GM12878 (cell line): Measurements from ENCODE around the gene MEIG1. TPM values are rescaled to one million over a fixed set of nuclear protein-coding genes. Genes with fewer than 3 reads are reported as not detected.

Source experiments
- ATAC-seq: fragments of 200-7000 bp; cut with Tn5 transposase; 3 replicates; pipeline ENCODE4 v1.9.1; 2020; ENCODE audit warnings: mild to moderate bottlenecking, moderate library complexity
- BruUV-seq: library from RNA; stranded (reverse); fragments of 400-500 nt; replicated peaks from 2 replicates; lab custom pipeline; 2021; lab: Mats Ljungman, UMichigan
- CTCF ChIA-PET: fragments of 300-600 bp; sonication (Branson Sonifier 250); formaldehyde crosslinking; extraction: SDS; loops from one replicate; lab custom pipeline; 2021; ENCODE audit warnings: inconsistent platforms; lab: Yijun Ruan, JAX
- POLR2A ChIA-PET: fragments of 350-600 bp; formaldehyde crosslinking; extraction: SDS; loops from one replicate; lab custom pipeline; 2021; ENCODE audit warnings: inconsistent platforms; lab: Charles Lee
- RAD21 ChIA-PET: fragments of 300-600 bp; sonication (Branson Sonifier 250); formaldehyde crosslinking; loops from one replicate; lab custom pipeline; 2023; ENCODE audit warnings: antibody characterized with exemption; ENCODE audit not compliant: unreplicated experiment; lab: Charles Lee
- SMC1A ChIA-PET: fragments of 300-600 bp; sonication (Branson Sonifier 250); formaldehyde crosslinking; loops from one replicate; lab custom pipeline; 2023; ENCODE audit not compliant: unreplicated experiment, uncharacterized antibody; lab: Charles Lee
- DNase-seq: peaks from one replicate; pipeline ENCODE4 v3.0.0-alpha.2; 2011; ENCODE audit warnings: low read depth, low spot score
- FAIRE-seq: peaks from 3 replicates; lab custom pipeline; 2011; peaks lifted over from hg19 to GRCh38; lab: Jason Lieb, UNC
- H2AFZ ChIP-seq: 2 replicates; pipeline ENCODE4 v1.6.0; 2011; ENCODE audit warnings: low read depth, low read length, control low read depth; ENCODE audit not compliant: control insufficient read depth
- H3K27ac ChIP-seq: 2 replicates; pipeline ENCODE4 v1.5.1; 2011; ENCODE audit warnings: control low read depth; ENCODE audit not compliant: control insufficient read depth, insufficient read depth
- H3K27me3 ChIP-seq, 2 experiments: replicated peaks in 1 of 2; 2 replicates each; pipeline versions ENCODE4 v1.6.0 to v1.6.1; 2011; ENCODE audit warnings: low read length in 1 of 2; ENCODE audit not compliant: control insufficient read depth in 2 of 2, insufficient read depth in 2 of 2
- H3K36me3 ChIP-seq, 2 experiments: 2 replicates each; pipeline ENCODE4 v1.5.1; 2011; ENCODE audit warnings: low read length in 1 of 2; ENCODE audit not compliant: control insufficient read depth in 2 of 2, insufficient read depth in 2 of 2
- H3K4me1 ChIP-seq: 2 replicates; pipeline ENCODE4 v1.6.1; 2011; ENCODE audit warnings: mild to moderate bottlenecking, low read length, moderate library complexity, mixed read lengths; ENCODE audit not compliant: control insufficient read depth, insufficient read depth
- H3K4me2 ChIP-seq: 2 replicates; pipeline ENCODE4 v1.6.0; 2011; ENCODE audit warnings: control low read depth; ENCODE audit not compliant: control insufficient read depth, insufficient read depth
- H3K4me3 ChIP-seq: fragments of 200-600 bp; sonication (generic); 2 replicates; pipeline ENCODE4 v1.5.1; 2016
- H3K79me2 ChIP-seq: 2 replicates; pipeline ENCODE4 v1.6.0; 2011; ENCODE audit warnings: low read length; ENCODE audit not compliant: control insufficient read depth, insufficient read depth
- H3K9ac ChIP-seq: 2 replicates; pipeline ENCODE4 v1.8.0; 2011; ENCODE audit warnings: low read length, control low read depth, mixed read lengths; ENCODE audit not compliant: control insufficient read depth, insufficient read depth
- H3K9me3 ChIP-seq: replicated peaks from 3 replicates; pipeline ENCODE4 v1.5.1; 2011; ENCODE audit warnings: mild to moderate bottlenecking, low read length; ENCODE audit not compliant: control insufficient read depth, insufficient read depth
- H4K20me1 ChIP-seq: 2 replicates; pipeline ENCODE4 v1.6.0; 2011; ENCODE audit not compliant: control insufficient read depth, insufficient read depth
- BRCA1 ChIP-seq: IDR thresholded peaks from 2 replicates; pipeline ENCODE4 v1.6.1; 2011; ENCODE audit warnings: low read depth, low read length, improper control_type of control experiment
- EGR1 ChIP-seq, 2 experiments: IDR thresholded peaks; 1 replicate in 1 of 2; 2 replicates in 1 of 2; pipeline ENCODE4 v1.6.1; 2011 to 2012; ENCODE audit warnings: low read depth in 2 of 2, low read length in 2 of 2, borderline replicate concordance in 1 of 2, mild to moderate bottlenecking in 1 of 2, moderate library complexity in 1 of 2
- GATAD2B ChIP-seq: fragments of 450-650 bp; conservative IDR thresholded peaks from 2 replicates; pipeline ENCODE4 v1.6.1; 2017; ENCODE audit warnings: low read depth, mild to moderate bottlenecking, moderate library complexity
- HCFC1 ChIP-seq: fragments of 150-350 bp; IDR thresholded peaks from 2 replicates; pipeline ENCODE4 v1.6.1; 2014; ENCODE audit warnings: low read length
- HDAC6 ChIP-seq: fragments of 200-600 bp; sonication (generic); IDR thresholded peaks from one replicate; pipeline ENCODE4 v1.8.0; 2017; ENCODE audit warnings: antibody characterized with exemption; ENCODE audit not compliant: unreplicated experiment
- IKZF1 ChIP-seq: fragments of 450-650 bp; conservative IDR thresholded peaks from 2 replicates; pipeline ENCODE4 v1.6.1; 2017; ENCODE audit warnings: antibody characterized with exemption, mild to moderate bottlenecking
- JUNB ChIP-seq: IDR thresholded peaks from 2 replicates; pipeline ENCODE4 v1.6.1; 2016; ENCODE audit warnings: antibody characterized with exemption, mild to moderate bottlenecking
- LARP7 ChIP-seq: fragments of 450-650 bp; IDR thresholded peaks from 2 replicates; pipeline ENCODE4 v1.6.1; 2017; ENCODE audit warnings: mild to moderate bottlenecking
- POU2F2 ChIP-seq: IDR thresholded peaks from 3 replicates; pipeline ENCODE4 v1.6.1; 2011; ENCODE audit warnings: low read depth, mild to moderate bottlenecking, low read length, borderline replicate concordance
- SIN3A ChIP-seq: IDR thresholded peaks from 2 replicates; pipeline ENCODE4 v1.6.1; 2012; ENCODE audit warnings: low read depth, low read length, improper control_type of control experiment
- SMAD5 ChIP-seq: IDR thresholded peaks from 2 replicates; pipeline ENCODE4 v1.6.1; 2016; ENCODE audit warnings: antibody characterized with exemption, low read depth
- SREBF2 ChIP-seq: IDR thresholded peaks from 2 replicates; pipeline ENCODE4 v1.6.1; 2012; ENCODE audit warnings: mild to moderate bottlenecking, low read length
- SUZ12 ChIP-seq: fragments of 200-600 bp; sonication (generic); IDR thresholded peaks from one replicate; pipeline ENCODE4 v1.6.1; 2018; ENCODE audit warnings: antibody characterized with exemption, mild to moderate bottlenecking; ENCODE audit not compliant: unreplicated experiment
- TBL1XR1 ChIP-seq: IDR thresholded peaks from 2 replicates; pipeline ENCODE4 v1.6.1; 2012; ENCODE audit warnings: low read depth, low read length, improper control_type of control experiment
- WRNIP1 ChIP-seq: IDR thresholded peaks from 2 replicates; pipeline ENCODE4 v1.6.1; 2011; ENCODE audit warnings: low read depth, low read length, improper control_type of control experiment, borderline replicate concordance
- WGBS: methylation state at CpG from one replicate; pipeline ENCODE4 v1.1.6; 2016; ENCODE audit warnings: low lambda C conversion rate; ENCODE audit not compliant: insufficient replicate concordance, insufficient coverage; ENCODE audit errors: missing lambda C conversion rate; 5-methylcytosine and 5-hydroxymethylcytosine counted together
- in situ Hi-C: fragments of 300-500 bp; cut with MboI; formaldehyde crosslinking; loops from 9 replicates; pipeline ENCODE4 v1.14.3; 2018; ENCODE audit warnings: mixed read lengths
- intact Hi-C: fragments of 100-400 bp; cut with micrococcal nuclease; formaldehyde crosslinking; loops from one replicate; pipeline ENCODE4 v1.14.2; 2022; ENCODE audit not compliant: unreplicated experiment
- polyA plus RNA-seq, 11 experiments: library from polyadenylated mRNA; depleted of rRNA in 4 of 11; unstranded in 6 of 11; stranded (reverse) in 5 of 11; fragments of >200 nt; fragmentation: Nextera tagmentation in 4 of 11; fragmentation: Illumina TruSeq in 1 of 11; extraction: Ambion mirVana in 4 of 11; extraction: Trizol in 1 of 11; gene quantifications; 1 replicate in 1 of 11; 2 replicates in 10 of 11; pipeline versions ENCODE4 v1.2.1 to v1.2.3, GENCODE V29; 2011 to 2016; ENCODE audit warnings: inconsistent platforms in 2 of 11, missing spikeins in 2 of 11, low read depth in 1 of 11
- total RNA-seq, 4 experiments: library from RNA; depleted of rRNA in 3 of 4; stranded (reverse); fragments of >200 nt in 3 of 4; fragmentation: Illumina TruSeq in 1 of 4; extraction: Trizol in 1 of 4; gene quantifications; 2 replicates each; pipeline versions ENCODE4 v1.2.1 to v1.2.3, GENCODE V29; 2013 to 2021
- TF ChIP-seq, protein P1 (sequence below): fragments of 450-650 bp; IDR thresholded peaks from 2 replicates; pipeline ENCODE4 v1.6.1; 2017; ENCODE audit warnings: mild to moderate bottlenecking, low read depth, inconsistent platforms; ENCODE audit not compliant: poor library complexity, severe bottlenecking
- TF ChIP-seq, protein P2 (sequence below), 3 experiments: IDR thresholded peaks in 2 of 3; conservative IDR thresholded peaks in 1 of 3; 2 replicates each; pipeline ENCODE4 v1.5.1; 2011; ENCODE audit warnings: low read depth in 3 of 3, low read length in 3 of 3, mild to moderate bottlenecking in 3 of 3, control low read depth in 2 of 3, moderate library complexity in 2 of 3, inconsistent platforms in 1 of 3, mixed read lengths in 1 of 3; ENCODE audit not compliant: control insufficient read depth in 2 of 3, insufficient read depth in 1 of 3; ENCODE audit errors: extremely low read depth in 1 of 3
- TF ChIP-seq, protein P3 (sequence below): IDR thresholded peaks from 2 replicates; pipeline ENCODE4 v1.6.1; 2011; ENCODE audit warnings: low read depth, low read length, improper control_type of control experiment, borderline replicate concordance

MEIG1 gene
- total and polyA plus RNA-seq, 10 of the 15 experiments (the other 5 are each of a cell fraction or from before 2014, with no cell fraction given) = 0.13 to 1.9 (median 0.80) TPM; not detected in 2

DNA sequence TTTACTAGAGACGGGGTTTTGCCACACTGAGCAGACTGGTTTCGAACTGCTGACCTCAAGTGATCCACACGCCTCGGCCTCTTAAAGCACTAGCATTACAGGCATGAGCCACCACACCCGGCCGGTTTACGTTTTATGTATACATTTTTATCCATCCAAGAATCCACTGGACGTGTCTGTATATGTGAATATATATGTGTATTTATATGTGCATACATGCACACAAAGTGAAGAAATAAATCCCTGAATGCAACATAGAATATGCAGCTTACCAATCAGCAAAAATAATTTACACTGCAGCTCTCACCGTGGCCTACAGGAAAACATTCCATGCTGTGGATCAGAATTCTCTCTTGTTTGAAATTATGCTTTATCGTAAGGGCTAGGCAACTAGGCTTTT lies 28.6 kb upstream of the MEIG1 start:
- FAIRE-seq = no peak
- POLR2A ChIA-PET = no interaction called here
- over 99% methylated on average over 10 of the region's 10 CpGs for WGBS

More for the DNA sequence above, 28.6 kb upstream of the MEIG1 start:
- H2AFZ ChIP-seq = no peak overlapping the region
- peaks cover 20% of the 10 kb centered on the region for H3K4me1 ChIP-seq
- no peak for TF ChIP-seq WRNIP1
- TF ChIP-seq, protein P1, sequence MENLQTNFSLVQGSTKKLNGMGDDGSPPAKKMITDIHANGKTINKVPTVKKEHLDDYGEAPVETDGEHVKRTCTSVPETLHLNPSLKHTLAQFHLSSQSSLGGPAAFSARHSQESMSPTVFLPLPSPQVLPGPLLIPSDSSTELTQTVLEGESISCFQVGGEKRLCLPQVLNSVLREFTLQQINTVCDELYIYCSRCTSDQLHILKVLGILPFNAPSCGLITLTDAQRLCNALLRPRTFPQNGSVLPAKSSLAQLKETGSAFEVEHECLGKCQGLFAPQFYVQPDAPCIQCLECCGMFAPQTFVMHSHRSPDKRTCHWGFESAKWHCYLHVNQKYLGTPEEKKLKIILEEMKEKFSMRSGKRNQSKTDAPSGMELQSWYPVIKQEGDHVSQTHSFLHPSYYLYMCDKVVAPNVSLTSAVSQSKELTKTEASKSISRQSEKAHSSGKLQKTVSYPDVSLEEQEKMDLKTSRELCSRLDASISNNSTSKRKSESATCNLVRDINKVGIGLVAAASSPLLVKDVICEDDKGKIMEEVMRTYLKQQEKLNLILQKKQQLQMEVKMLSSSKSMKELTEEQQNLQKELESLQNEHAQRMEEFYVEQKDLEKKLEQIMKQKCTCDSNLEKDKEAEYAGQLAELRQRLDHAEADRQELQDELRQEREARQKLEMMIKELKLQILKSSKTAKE = no peak
- no peak for TF ChIP-seq IKZF1
- TF ChIP-seq GATAD2B = no peak
- TF ChIP-seq EGR1 (IDR thresholded peaks at IDR 0.05; ENCODE audit: borderline replicate concordance in 1 of 2, low read depth in 2 of 2, low read length in 2 of 2) = no peak
- TF ChIP-seq SUZ12 = no peak
- TF ChIP-seq JUNB = no peak
- TF ChIP-seq, protein P2, sequence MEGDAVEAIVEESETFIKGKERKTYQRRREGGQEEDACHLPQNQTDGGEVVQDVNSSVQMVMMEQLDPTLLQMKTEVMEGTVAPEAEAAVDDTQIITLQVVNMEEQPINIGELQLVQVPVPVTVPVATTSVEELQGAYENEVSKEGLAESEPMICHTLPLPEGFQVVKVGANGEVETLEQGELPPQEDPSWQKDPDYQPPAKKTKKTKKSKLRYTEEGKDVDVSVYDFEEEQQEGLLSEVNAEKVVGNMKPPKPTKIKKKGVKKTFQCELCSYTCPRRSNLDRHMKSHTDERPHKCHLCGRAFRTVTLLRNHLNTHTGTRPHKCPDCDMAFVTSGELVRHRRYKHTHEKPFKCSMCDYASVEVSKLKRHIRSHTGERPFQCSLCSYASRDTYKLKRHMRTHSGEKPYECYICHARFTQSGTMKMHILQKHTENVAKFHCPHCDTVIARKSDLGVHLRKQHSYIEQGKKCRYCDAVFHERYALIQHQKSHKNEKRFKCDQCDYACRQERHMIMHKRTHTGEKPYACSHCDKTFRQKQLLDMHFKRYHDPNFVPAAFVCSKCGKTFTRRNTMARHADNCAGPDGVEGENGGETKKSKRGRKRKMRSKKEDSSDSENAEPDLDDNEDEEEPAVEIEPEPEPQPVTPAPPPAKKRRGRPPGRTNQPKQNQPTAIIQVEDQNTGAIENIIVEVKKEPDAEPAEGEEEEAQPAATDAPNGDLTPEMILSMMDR (IDR thresholded peaks at IDR 0.05 in 2 of 3, conservative IDR thresholded peaks at IDR 0.05 in 1 of 3; ENCODE audit: control insufficient read depth in 2 of 3, extremely low read depth in 1 of 3, insufficient read depth in 1 of 3, low read depth in 3 of 3, low read length in 3 of 3) = no peak
- no peak for TF ChIP-seq SREBF2
- no peak for TF ChIP-seq SIN3A
- no peak for TF ChIP-seq POU2F2
- TF ChIP-seq HDAC6 = no peak
- TF ChIP-seq SMAD5 = no peak
- TF ChIP-seq, protein P3, sequence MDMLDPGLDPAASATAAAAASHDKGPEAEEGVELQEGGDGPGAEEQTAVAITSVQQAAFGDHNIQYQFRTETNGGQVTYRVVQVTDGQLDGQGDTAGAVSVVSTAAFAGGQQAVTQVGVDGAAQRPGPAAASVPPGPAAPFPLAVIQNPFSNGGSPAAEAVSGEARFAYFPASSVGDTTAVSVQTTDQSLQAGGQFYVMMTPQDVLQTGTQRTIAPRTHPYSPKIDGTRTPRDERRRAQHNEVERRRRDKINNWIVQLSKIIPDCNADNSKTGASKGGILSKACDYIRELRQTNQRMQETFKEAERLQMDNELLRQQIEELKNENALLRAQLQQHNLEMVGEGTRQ = no peak
- TF ChIP-seq HCFC1 = no peak
- TF ChIP-seq LARP7 = no peak
- no peak for TF ChIP-seq BRCA1
- TF ChIP-seq TBL1XR1 = no peak
- H3K9me3 ChIP-seq = no peaks in the 10 kb centered on the region
- BruUV-seq = no TSS peak
- ATAC-seq (no peak), DNase-seq (no peak)
- SMC1A ChIA-PET = no interaction called here
- H3K4me2 ChIP-seq = no peak overlapping the region
- intact Hi-C loops (no loop called here), in situ Hi-C loops (no loop called here)
- no peaks in the 10 kb centered on the region for H3K27me3 ChIP-seq
- peaks cover 5 to 43% of the 10 kb centered on the region in 2 experiments; a peak in 3 of 4 replicates for H3K36me3 ChIP-seq
- RAD21 ChIA-PET = no interaction called here
- no peaks in the 10 kb centered on the region; the same call in 1 of the 2 replicates for H3K79me2 ChIP-seq
- no peaks in the 10 kb centered on the region for H4K20me1 ChIP-seq
- H3K9ac ChIP-seq = no peak overlapping the region
- no peak overlapping the region for H3K27ac ChIP-seq
- H3K4me3 ChIP-seq = no peak overlapping the region
- CTCF ChIA-PET = no interaction called here
